ENCODE data around the gene IL1RL1. TPM values are rescaled to one million over a fixed set of nuclear protein-coding genes. Genes with fewer than 3 reads are reported as not detected.

The IL1RL1 gene
- total RNA-seq, 1 donor from 2014 or later: not detected

DNA sequence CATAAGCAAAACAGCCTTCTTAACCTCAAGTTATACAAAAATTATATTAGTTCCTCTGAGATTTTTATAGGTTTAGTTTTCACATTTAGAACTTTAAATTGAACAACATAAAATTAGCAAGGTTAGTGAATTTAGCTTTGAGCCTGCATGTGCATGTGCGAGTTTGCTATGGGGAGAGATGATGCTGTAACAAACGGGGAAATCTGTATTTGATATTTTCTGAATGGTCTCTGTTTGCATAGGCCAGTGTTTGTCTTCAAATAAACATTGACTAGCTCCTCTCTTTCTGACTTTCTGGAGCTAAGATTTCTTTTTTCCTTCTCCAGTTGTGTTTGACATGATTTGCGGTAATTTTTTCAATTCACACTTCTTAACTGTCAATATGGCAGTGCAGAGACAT is 80.7 kb downstream of the IL1RL1 start:
- DNase-seq (ENCODE audit: extremely low spot score, unreplicated experiment): no peak
- Mint-ChIP-seq H3K4me3 (ENCODE audit: unreplicated experiment) (no peak overlapping the region), H3K36me3 (ENCODE audit: unreplicated experiment) (no peaks in the 10 kb centered on the region), H3K27ac (ENCODE audit: unreplicated experiment) (no peak overlapping the region), H3K27me3 (ENCODE audit: unreplicated experiment) (peaks cover 30% of the 10 kb centered on the region), H3K4me1 (ENCODE audit: unreplicated experiment) (no peaks in the 10 kb centered on the region), H3K9me3 (ENCODE audit: unreplicated experiment) (no peaks in the 10 kb centered on the region)
- TF ChIP-seq, protein P1, sequence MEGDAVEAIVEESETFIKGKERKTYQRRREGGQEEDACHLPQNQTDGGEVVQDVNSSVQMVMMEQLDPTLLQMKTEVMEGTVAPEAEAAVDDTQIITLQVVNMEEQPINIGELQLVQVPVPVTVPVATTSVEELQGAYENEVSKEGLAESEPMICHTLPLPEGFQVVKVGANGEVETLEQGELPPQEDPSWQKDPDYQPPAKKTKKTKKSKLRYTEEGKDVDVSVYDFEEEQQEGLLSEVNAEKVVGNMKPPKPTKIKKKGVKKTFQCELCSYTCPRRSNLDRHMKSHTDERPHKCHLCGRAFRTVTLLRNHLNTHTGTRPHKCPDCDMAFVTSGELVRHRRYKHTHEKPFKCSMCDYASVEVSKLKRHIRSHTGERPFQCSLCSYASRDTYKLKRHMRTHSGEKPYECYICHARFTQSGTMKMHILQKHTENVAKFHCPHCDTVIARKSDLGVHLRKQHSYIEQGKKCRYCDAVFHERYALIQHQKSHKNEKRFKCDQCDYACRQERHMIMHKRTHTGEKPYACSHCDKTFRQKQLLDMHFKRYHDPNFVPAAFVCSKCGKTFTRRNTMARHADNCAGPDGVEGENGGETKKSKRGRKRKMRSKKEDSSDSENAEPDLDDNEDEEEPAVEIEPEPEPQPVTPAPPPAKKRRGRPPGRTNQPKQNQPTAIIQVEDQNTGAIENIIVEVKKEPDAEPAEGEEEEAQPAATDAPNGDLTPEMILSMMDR (IDR thresholded peaks at IDR 0.05): no peak

DNA sequence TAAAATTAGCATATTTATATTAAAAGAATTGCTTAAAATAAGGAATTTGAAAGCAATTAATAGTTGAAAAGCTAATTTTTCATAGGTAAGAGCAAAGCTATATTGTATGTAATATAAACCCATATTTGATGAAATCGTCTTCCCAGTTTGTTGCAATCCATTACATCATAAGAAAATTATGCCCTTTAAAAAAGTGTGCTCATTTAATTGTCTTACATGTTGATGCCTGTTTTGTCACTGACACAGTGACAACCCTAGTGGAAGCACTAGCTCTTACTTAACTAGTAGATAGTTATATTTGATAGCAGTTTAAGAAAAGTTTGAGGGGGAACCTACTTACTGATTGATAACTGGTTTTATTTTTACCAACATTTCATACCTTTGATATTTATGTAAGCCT is 81.6 kb downstream of the IL1RL1 start:
- H3K27ac Mint-ChIP-seq (ENCODE audit: unreplicated experiment): no peak overlapping the region
- H3K4me1 Mint-ChIP-seq (ENCODE audit: unreplicated experiment): no peaks in the 10 kb centered on the region
- no peaks in the 10 kb centered on the region for H3K9me3 Mint-ChIP-seq (ENCODE audit: unreplicated experiment)
- H3K27me3 Mint-ChIP-seq (ENCODE audit: unreplicated experiment): peaks cover 31% of the 10 kb centered on the region
- H3K36me3 Mint-ChIP-seq (ENCODE audit: unreplicated experiment): no peaks in the 10 kb centered on the region
- TF ChIP-seq, protein P1 (IDR thresholded peaks at IDR 0.05): no peak
- H3K4me3 Mint-ChIP-seq (ENCODE audit: unreplicated experiment): no peak overlapping the region
- no peak for DNase-seq (ENCODE audit: extremely low spot score, unreplicated experiment)

DNA sequence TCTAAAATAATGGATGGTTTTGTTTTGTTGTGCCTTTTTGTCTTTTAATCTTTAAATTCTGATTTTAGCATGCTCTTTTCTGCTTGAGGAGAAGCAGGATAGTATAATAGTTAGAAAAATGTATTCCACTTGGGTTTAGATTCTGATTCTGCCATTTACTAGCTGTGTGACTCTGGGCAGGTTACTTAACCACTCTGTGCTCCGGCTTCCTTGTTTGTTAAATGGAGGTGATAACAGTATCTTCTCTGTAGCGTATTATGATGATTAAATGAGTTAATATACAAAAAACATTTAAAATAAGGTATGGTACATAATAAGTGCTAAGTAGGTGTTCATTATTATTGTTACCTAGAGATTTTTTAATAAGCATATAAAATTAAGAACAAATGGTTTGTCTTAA is 84.6 kb downstream of the IL1RL1 start:
- Mint-ChIP-seq H3K9me3 (ENCODE audit: unreplicated experiment) (no peaks in the 10 kb centered on the region), H3K4me1 (ENCODE audit: unreplicated experiment) (no peaks in the 10 kb centered on the region), H3K27me3 (ENCODE audit: unreplicated experiment) (peaks cover 29% of the 10 kb centered on the region), H3K4me3 (ENCODE audit: unreplicated experiment) (no peak overlapping the region), H3K27ac (ENCODE audit: unreplicated experiment) (no peak overlapping the region), H3K36me3 (ENCODE audit: unreplicated experiment) (no peaks in the 10 kb centered on the region)
- no peak for DNase-seq (ENCODE audit: extremely low spot score, unreplicated experiment)
- TF ChIP-seq, protein P1 (IDR thresholded peaks at IDR 0.05): no peak

DNA sequence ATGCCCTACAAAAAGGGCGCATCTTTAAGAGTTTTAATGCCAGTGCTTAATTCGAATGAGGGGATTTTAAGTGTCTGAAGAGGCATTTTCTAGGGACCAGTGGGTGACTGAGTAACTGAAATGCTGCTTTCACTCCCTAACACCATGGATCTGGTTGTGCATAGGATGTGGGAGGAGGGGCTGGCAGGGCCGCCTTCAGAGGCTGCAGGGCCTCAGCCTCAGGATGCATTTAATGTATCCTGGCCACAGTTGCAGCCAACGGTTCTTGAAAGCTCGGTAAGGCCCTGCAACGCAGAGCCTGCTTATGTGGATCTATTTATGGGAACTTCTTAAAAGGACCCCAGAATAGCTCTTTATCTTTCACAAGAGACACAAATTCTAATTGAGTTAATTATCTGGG is 85.8 kb downstream of the IL1RL1 start:
- TF ChIP-seq, protein P1 (IDR thresholded peaks at IDR 0.05): no peak
- Mint-ChIP-seq H3K4me1 (ENCODE audit: unreplicated experiment) (no peaks in the 10 kb centered on the region), H3K27ac (ENCODE audit: unreplicated experiment) (no peak overlapping the region), H3K36me3 (ENCODE audit: unreplicated experiment) (no peaks in the 10 kb centered on the region), H3K9me3 (ENCODE audit: unreplicated experiment) (no peaks in the 10 kb centered on the region), H3K27me3 (ENCODE audit: unreplicated experiment) (peaks cover 30% of the 10 kb centered on the region), H3K4me3 (ENCODE audit: unreplicated experiment) (no peak overlapping the region)
- DNase-seq (ENCODE audit: extremely low spot score, unreplicated experiment): no peak

DNA sequence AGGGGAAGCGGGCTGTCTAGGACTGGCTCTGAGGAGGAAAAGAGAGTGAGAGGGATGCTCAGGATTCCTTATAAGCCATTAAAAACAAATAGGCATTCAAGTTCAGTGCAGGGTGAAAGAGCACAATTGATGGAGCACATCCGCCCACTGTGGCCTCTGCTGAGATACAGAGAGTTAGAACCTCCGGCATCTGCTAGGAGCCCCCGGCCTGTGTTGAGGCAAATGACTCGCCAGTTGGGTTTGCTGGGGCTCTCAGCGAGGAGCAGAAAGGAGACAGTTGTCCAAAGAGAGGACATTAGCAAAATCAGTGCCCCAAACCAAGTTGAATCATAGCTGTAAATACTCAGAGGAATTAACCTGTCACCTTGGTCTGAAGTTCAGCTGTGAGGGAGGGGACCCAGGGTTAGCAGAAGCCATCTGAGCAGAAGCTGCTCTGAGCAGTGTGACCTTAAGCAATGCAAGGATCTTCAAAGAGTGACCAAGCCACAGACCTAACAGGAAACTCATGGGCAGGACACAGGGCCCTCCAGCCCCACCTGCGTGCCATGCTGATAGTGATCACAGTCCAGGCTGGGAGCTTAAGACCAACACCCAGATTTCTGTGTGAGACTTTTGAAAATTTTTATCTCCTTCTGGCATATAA is 88.3 kb downstream of the IL1RL1 start:
- no peaks in the 10 kb centered on the region for H3K9me3 Mint-ChIP-seq (ENCODE audit: unreplicated experiment)
- peaks cover 33% of the 10 kb centered on the region for H3K27me3 Mint-ChIP-seq (ENCODE audit: unreplicated experiment)
- H3K36me3 Mint-ChIP-seq (ENCODE audit: unreplicated experiment): no peaks in the 10 kb centered on the region
- H3K27ac Mint-ChIP-seq (ENCODE audit: unreplicated experiment): no peak overlapping the region
- DNase-seq (ENCODE audit: extremely low spot score, unreplicated experiment): no peak
- TF ChIP-seq, protein P1 (IDR thresholded peaks at IDR 0.05): no peak
- H3K4me1 Mint-ChIP-seq (ENCODE audit: unreplicated experiment): no peaks in the 10 kb centered on the region
- no peak overlapping the region for H3K4me3 Mint-ChIP-seq (ENCODE audit: unreplicated experiment)

All from osteocyte (in vitro differentiated cells).